ENCODE results near the gene PPP1R13B. TPM values are rescaled to one million over a fixed set of nuclear protein-coding genes. Genes with fewer than 3 reads are reported as not detected.

The PPP1R13B gene
- total RNA-seq, 2 experiments from 2014 or later: 8.2 to 18.9 TPM

GRCh38 chr14:103685276-103686211 lies 161.8 kb downstream of the PPP1R13B start:
- ChIA-PET CTCF (ENCODE audit: unreplicated experiment) (no interaction called here), POLR2A (no interaction called here)
- Histone ChIP-seq H3K9me3 (ENCODE audit: low read length) (no peaks in the 10 kb centered on the region), H2AFZ (ENCODE audit: low read length) (no peak overlapping the region), H4K20me1 (ENCODE audit: insufficient read depth, low read length) (no peaks in the 10 kb centered on the region), H3K36me3 (ENCODE audit: insufficient read depth, low read length) (peaks cover 79% of the 10 kb centered on the region), H3K79me2 (ENCODE audit: insufficient read depth, low read depth, low read length) (peaks cover 4% of the 10 kb centered on the region; the same call in 1 of the 2 replicates), H3K4me1 (ENCODE audit: insufficient read depth, low read length, poor library complexity, severe bottlenecking) (peaks cover 23% of the 10 kb centered on the region), H3K9me2 (ENCODE audit: insufficient read depth, low read length) (no peaks in the 10 kb centered on the region), H3K4me3 (ENCODE audit: low read depth, low read length, poor library complexity, severe bottlenecking) (no peak overlapping the region), H3K27ac (ENCODE audit: low read depth, low read length, poor library complexity, severe bottlenecking) (no peak overlapping the region), H3K4me2 (ENCODE audit: low read length) (no peak overlapping the region)
- BruUV-seq (replicated peaks): no TSS peak
- no peak for TF ChIP-seq EZH2phosphoT487 (IDR thresholded peaks at IDR 0.05; ENCODE audit: borderline replicate concordance, low read depth, low read length)
- TF ChIP-seq, protein P1, sequence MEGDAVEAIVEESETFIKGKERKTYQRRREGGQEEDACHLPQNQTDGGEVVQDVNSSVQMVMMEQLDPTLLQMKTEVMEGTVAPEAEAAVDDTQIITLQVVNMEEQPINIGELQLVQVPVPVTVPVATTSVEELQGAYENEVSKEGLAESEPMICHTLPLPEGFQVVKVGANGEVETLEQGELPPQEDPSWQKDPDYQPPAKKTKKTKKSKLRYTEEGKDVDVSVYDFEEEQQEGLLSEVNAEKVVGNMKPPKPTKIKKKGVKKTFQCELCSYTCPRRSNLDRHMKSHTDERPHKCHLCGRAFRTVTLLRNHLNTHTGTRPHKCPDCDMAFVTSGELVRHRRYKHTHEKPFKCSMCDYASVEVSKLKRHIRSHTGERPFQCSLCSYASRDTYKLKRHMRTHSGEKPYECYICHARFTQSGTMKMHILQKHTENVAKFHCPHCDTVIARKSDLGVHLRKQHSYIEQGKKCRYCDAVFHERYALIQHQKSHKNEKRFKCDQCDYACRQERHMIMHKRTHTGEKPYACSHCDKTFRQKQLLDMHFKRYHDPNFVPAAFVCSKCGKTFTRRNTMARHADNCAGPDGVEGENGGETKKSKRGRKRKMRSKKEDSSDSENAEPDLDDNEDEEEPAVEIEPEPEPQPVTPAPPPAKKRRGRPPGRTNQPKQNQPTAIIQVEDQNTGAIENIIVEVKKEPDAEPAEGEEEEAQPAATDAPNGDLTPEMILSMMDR (conservative IDR thresholded peaks at IDR 0.05; ENCODE audit: low read length): no peak
- no peak for DNase-seq (ENCODE audit: low spot score)
- intact Hi-C loops (cut with micrococcal nuclease; ENCODE audit: unreplicated experiment): loop anchor here (5.0 kb wide), 1 partner anchor 123 kb away; the partner anchor contains the start of genes BAG5 and COA8

GRCh38 chr14:103684871-103685270 lies 162.5 kb downstream of the PPP1R13B start:
- Histone ChIP-seq H2AFZ (ENCODE audit: low read length) (no peak overlapping the region), H3K9me2 (ENCODE audit: insufficient read depth, low read length) (no peaks in the 10 kb centered on the region), H3K9me3 (ENCODE audit: low read length) (no peaks in the 10 kb centered on the region), H4K20me1 (ENCODE audit: insufficient read depth, low read length) (no peaks in the 10 kb centered on the region), H3K4me1 (ENCODE audit: insufficient read depth, low read length, poor library complexity, severe bottlenecking) (peaks cover 16% of the 10 kb centered on the region), H3K79me2 (ENCODE audit: insufficient read depth, low read depth, low read length) (peaks cover under 1% of the 10 kb centered on the region; the same call in 1 of the 2 replicates), H3K4me2 (ENCODE audit: low read length) (no peak overlapping the region), H3K4me3 (ENCODE audit: low read depth, low read length, poor library complexity, severe bottlenecking) (no peak overlapping the region), H3K36me3 (ENCODE audit: insufficient read depth, low read length) (peaks cover 86% of the 10 kb centered on the region), H3K27ac (ENCODE audit: low read depth, low read length, poor library complexity, severe bottlenecking) (no peak overlapping the region)
- intact Hi-C loops (cut with micrococcal nuclease; ENCODE audit: unreplicated experiment): loop anchor here (5.0 kb wide), 1 partner anchor 123 kb away; the partner anchor contains the start of genes BAG5 and COA8
- no peak for DNase-seq (ENCODE audit: low spot score)
- no TSS peak for BruUV-seq (replicated peaks)
- POLR2A ChIA-PET: no interaction called here
- CTCF ChIA-PET (ENCODE audit: unreplicated experiment): no interaction called here
- TF ChIP-seq, protein P1 (conservative IDR thresholded peaks at IDR 0.05; ENCODE audit: low read length): no peak
- TF ChIP-seq EZH2phosphoT487 (IDR thresholded peaks at IDR 0.05; ENCODE audit: borderline replicate concordance, low read depth, low read length): no peak

DNA sequence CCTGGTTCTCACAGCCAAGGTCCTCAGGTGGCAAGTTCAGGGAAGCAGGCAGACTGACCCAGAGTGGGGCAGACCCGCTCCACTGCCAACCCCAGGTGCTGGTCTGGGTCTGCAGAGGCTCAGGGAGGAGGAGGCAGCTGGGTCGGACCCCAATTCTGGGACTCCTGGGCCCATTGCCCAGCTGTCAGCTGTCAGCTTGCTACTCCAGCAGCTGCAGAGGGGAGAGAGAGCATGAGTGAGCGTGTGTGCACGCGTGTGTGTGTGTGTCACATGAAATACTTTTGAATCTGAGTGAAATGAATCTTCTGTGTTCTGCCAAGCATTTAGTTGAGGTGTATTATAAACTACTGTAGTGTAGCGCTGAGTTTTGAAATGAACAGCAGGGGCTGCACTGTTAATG lies 162.9 kb downstream of the PPP1R13B start:
- peaks cover 90% of the 10 kb centered on the region for H3K36me3 ChIP-seq (ENCODE audit: insufficient read depth, low read length)
- CTCF ChIA-PET (ENCODE audit: unreplicated experiment): no interaction called here

More for the DNA sequence above, 162.9 kb downstream of the PPP1R13B start:
- POLR2A ChIA-PET: no interaction called here
- DNase-seq (ENCODE audit: low spot score): no peak
- Histone ChIP-seq H3K4me2 (ENCODE audit: low read length) (no peak overlapping the region), H3K79me2 (ENCODE audit: insufficient read depth, low read depth, low read length) (no peaks in the 10 kb centered on the region; the same call in 1 of the 2 replicates), H3K4me1 (ENCODE audit: insufficient read depth, low read length, poor library complexity, severe bottlenecking) (peaks cover 16% of the 10 kb centered on the region), H3K9me3 (ENCODE audit: low read length) (no peaks in the 10 kb centered on the region), H2AFZ (ENCODE audit: low read length) (no peak overlapping the region), H3K9me2 (ENCODE audit: insufficient read depth, low read length) (no peaks in the 10 kb centered on the region), H4K20me1 (ENCODE audit: insufficient read depth, low read length) (no peaks in the 10 kb centered on the region), H3K27ac (ENCODE audit: low read depth, low read length, poor library complexity, severe bottlenecking) (no peak overlapping the region), H3K4me3 (ENCODE audit: low read depth, low read length, poor library complexity, severe bottlenecking) (no peak overlapping the region)
- no TSS peak for BruUV-seq (replicated peaks)
- TF ChIP-seq, protein P1 (conservative IDR thresholded peaks at IDR 0.05; ENCODE audit: low read length): no peak
- TF ChIP-seq EZH2phosphoT487 (IDR thresholded peaks at IDR 0.05; ENCODE audit: borderline replicate concordance, low read depth, low read length): no peak
- intact Hi-C loops (cut with micrococcal nuclease; ENCODE audit: unreplicated experiment): no loop called here
